Measurements from ENCODE around the gene TMEM120B.
"Not testable (repeated sequence)": the region's sequence is repeated elsewhere in the genome, so short reads cannot be mapped to it uniquely, and the experiment has no call there.

TMEM120B gene

DNA sequence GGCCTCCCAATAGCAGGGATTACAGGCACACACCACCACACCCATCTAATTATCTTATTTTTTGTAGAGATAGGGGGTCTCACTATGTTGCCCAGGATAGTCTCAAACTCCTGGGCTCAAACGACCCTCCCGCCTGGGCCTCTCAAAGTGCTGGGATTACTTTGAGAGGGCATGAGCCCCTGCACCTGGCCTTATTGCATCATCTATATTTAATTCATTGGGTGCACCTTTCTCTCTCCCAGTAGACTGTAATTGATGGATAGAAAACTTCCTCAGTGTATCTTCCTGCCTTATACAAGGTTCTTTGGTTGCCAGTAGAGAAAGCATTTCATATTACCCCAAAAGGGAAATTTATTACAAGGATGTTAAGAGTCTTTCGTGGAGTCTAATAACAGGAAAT is 34.2 kb upstream of the TMEM120B start:
- no peak for TF ChIP-seq CTCF (IDR thresholded peaks at IDR 0.05; ENCODE audit: low read depth, low read length, missing control alignments)

DNA sequence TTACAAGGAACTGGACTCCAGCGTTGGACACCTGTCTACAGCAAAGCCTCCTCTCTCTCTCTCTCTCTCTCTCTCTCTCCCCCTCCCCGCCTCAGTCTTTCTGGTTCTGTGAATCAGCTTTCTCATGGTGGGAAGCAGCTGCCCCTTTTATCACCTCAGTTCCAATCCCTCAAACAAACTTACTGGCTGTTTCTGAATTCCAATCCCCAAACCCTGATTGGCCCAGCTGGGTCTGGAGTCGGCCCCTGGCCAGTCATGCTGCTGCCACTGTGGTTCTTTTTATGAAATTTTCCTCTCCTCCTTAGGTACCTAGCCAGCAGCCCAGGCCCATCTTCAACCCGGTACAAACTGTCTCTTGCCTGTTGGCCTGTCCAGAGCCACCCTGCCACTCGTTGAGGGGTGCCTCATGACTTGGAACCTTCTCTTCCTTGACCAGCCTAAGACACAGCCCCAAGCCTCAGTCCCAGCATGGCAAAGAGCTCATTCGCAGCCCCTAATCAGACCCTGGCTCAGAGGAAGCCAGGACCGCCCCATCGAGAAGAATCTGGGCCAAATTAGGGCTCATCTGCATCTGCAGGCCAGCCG is 33.7 kb upstream of the TMEM120B start:
- no peak overlapping the region for H3K4me3 ChIP-seq (replicated peaks; ENCODE audit: low read depth, low read length)
- no peak for DNase-seq (ENCODE audit: extremely low read depth, low read depth)
- TF ChIP-seq CTCF (IDR thresholded peaks at IDR 0.05; ENCODE audit: low read depth, low read length, missing control alignments) = no peak

More for the DNA sequence above, 34.2 kb upstream of the TMEM120B start:
- H3K4me3 ChIP-seq (replicated peaks; ENCODE audit: low read depth, low read length) = no peak overlapping the region
- no peak for DNase-seq (ENCODE audit: extremely low read depth, low read depth)

- H3K4me3 ChIP-seq (replicated peaks; ENCODE audit: low read depth, low read length); DNase-seq (ENCODE audit: extremely low read depth, low read depth): not testable (repeated sequence)
These were observed 32.8 kb upstream of the TMEM120B start for GRCh38 chr12:121679661-121680197.

- no peak overlapping the region for H3K4me3 ChIP-seq (replicated peaks; ENCODE audit: low read depth, low read length)
- no peak for DNase-seq (ENCODE audit: extremely low read depth, low read depth)
- TF ChIP-seq CTCF (IDR thresholded peaks at IDR 0.05; ENCODE audit: low read depth, low read length, missing control alignments) = no peak
These were observed 23.6 kb upstream of the TMEM120B start for GRCh38 chr12:121688966-121689365.

GRCh38 chr12:121689430-121689829 is 23.1 kb upstream of the TMEM120B start:
- H3K4me3 ChIP-seq (replicated peaks; ENCODE audit: low read depth, low read length) = no peak overlapping the region
- TF ChIP-seq CTCF (IDR thresholded peaks at IDR 0.05; ENCODE audit: low read depth, low read length, missing control alignments) = no peak
- DNase-seq (ENCODE audit: extremely low read depth, low read depth) = no peak

GRCh38 chr12:121692744-121693143 is 19.8 kb upstream of the TMEM120B start:
- H3K4me3 ChIP-seq (replicated peaks; ENCODE audit: low read depth, low read length); DNase-seq (ENCODE audit: extremely low read depth, low read depth): not testable (repeated sequence)

DNA sequence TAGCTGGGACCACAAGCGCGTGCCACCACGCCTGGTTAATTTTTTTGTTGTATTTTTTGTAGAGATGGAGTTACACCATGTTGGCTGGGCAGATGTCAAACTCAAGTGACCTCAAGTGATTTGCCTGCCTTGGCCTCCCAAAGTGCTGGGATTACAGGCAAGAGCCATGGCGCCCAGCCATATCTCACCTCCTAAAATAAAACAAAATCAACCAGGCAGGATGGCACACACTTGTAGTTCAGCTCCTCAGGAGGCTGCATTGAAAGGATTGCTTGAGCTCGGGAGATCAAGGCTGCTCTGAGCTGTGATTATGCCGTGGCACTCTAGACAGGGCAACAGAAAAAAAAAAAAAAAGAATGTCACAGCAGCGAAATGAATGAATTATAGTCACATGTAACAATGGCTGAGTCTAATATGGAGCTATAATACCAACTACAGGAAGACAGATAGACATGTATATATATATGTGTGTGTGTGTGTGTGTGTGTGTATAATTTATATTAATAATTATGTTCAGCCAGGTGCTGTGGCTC is 19.3 kb upstream of the TMEM120B start:
- no peak for DNase-seq (ENCODE audit: extremely low read depth, low read depth)

More for the DNA sequence above, 19.3 kb upstream of the TMEM120B start:
- no peak overlapping the region for H3K4me3 ChIP-seq (replicated peaks; ENCODE audit: low read depth, low read length)
- TF ChIP-seq CTCF (IDR thresholded peaks at IDR 0.05; ENCODE audit: low read depth, low read length, missing control alignments) = no peak

Data from HFF-Myc (cell line).